CD1c-positive myeloid dendritic cell (primary cell): Measurements from ENCODE around the gene SLC44A1.

Experiments used
- DNase-seq: peaks from one replicate; pipeline ENCODE4 v3.0.0-alpha.2; 2016; ENCODE audit errors: extremely low spot score

SLC44A1 gene

DNA sequence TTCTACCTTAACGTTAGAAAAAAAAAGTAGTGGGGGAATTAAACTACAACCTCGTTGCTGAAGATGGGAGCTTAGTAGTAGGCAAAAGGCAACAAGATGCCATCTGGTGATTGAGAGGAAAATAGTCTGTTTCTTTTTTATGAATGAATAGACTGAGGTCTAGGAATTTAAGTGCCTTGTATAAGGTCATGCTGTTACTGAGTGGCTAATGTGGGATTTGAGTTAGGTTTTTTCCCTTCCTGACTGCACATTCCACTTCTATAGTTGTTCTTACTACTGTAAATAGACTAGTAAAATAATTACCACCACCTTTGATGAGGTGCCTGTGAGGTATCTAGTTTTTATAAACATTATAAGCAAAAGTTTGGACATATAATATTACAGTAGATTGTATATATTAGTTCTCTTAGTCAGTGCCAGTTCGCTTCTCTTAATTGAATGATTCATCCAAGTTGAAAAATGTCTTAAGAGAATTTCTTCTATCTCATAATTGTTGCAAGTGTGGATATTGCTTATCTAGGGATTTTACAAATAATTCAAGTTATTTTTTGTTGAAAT is 222.5 kb downstream of the SLC44A1 start:
- DNase-seq, result no peak

DNA sequence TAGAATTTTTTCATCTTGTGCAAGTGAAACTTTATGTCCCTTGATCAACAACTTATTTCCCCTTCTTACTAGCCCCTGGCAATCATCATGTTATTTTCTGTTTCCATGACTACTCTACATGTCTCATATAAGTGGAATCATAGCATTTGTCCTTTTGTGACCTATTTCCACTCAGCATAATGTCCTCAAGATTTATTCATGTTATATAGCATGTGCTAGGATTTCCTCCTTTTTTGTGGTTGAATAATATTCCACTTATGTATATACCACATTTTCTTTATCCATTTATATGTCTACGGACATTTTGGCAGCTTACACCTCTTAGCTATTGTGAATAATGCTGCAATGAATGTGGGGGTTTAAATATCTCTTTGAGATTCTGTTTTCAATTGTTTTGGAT is 224.4 kb downstream of the SLC44A1 start:
- DNase-seq, result no peak

DNA sequence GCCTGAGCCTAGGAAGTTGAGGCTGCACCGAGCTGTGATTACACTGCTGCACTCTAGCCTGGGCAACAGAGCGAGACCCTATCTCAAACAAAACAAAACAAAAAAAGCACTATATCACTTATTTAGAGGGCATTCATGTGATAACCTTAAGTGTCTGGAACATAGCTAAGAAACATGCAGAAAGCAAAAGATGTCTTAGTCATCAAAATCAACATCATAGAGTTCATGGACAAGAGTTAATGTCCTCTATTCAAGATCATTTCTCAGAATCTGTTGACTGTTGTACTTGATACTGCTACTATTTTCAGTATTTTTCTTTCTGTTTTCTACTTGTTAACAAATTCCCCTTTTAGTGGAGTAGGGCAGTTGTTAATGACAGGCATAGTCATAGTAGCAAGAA is 228.8 kb downstream of the SLC44A1 start:
- DNase-seq, result no peak

DNA sequence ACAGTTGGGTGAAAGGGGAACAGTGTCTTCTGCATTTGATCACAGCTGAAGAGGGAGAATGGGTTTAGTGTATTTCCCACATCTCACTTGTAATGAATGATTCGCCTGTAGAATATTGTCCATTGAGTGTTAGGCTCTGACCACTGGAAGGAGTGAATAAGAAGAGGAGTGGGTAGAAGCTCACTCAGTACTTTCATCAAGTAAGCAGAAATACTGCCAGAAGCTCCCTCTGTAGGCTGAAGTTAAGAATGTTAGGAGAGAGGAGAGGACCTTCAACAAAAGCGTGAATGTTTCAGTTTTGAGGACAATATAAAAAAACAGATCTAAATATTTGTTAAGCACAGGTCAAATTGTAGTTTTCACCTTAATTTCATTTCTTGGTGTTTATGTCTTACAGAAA is 230.9 kb downstream of the SLC44A1 start:
- DNase-seq, result no peak

DNA sequence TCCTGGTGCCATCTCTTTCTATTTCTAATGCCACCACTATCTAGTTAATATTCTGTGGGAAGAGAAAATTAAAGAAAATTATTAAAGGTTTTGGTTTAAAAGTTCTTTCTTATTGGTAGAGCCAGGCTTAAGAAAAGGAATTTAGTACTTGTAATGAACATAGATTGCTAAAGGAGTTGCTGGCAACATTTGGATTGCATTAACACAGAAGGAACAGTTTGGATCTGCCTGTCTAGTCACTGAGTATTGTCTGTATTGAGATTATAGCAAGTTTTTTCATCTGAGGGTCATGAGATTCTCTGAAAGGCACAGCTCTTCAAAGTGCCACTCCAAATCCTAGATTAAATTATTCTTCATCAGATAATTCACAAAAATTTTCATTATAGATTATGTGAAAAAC is 235.4 kb downstream of the SLC44A1 start:
- no peak for DNase-seq

DNA sequence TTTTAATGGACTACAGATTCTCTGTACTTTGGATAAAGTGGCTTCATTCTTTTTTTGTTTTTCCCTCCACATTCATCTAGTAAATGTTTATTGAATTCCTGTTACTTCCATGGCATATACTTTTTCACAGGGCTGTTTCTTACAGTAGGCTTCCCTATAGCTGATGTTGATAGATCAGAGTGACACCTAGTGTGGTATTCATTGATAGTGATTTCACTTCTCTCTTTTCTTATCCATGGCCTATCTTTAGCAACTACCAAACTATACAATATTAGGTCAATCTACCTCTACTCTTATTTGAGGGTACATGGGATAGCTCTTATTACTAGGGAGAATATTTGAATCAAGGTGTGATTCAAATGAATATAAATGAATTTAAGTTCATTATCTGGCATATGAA is 239.2 kb downstream of the SLC44A1 start:
- DNase-seq, result no peak

DNA sequence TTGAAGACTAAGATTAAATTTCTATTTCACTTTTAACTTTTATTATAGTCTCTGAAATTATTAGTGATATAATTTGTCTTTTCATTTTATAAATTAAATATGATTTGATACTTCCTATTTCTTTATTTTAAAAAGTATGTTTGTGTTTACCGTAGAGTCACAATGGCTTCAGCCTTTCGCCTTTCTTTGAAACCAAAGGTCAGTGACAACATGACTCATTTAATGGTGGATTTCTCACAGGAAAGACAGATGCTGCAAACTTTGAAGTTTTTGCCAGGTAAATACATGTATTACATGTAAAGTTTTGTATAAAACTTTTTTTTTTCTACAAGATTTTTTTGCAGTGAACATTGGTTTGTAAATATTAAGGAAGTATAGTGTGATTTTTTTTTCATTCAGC is 239.8 kb downstream of the SLC44A1 start:
- no peak for DNase-seq

DNA sequence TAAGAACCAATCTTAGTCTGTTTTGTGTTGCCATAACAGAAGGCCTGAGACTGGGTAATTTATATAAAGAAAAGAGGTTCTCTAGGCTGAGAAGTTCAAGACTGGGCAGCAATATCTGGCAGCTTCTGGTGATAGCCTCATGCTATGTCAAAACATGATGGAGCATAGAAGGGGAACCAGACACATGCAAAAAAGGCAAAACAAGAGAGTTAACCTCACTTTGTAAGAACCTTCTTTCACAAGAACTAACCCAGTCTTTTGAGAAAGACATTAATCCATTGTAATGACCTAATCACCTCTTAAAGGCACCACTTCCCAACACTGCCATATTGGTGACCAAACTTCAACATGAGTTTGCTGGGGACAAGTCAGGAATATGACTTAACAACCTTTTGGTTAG is 240.7 kb downstream of the SLC44A1 start:
- no peak for DNase-seq
